SH-SY5Y (cell line): Measurements from ENCODE around the gene OR52N5.

Experiments used
- GATA2 ChIP-seq: IDR thresholded peaks from 2 replicates; pipeline ENCODE4 v1.6.1; 2011; ENCODE audit warnings: mild to moderate bottlenecking, low read depth, low read length
- GATA3 ChIP-seq: IDR thresholded peaks from 2 replicates; pipeline ENCODE4 v1.6.1; 2011; ENCODE audit warnings: low read depth, mild to moderate bottlenecking, low read length, moderate library complexity

- TF ChIP-seq GATA2 (no peak), GATA3 (no peak)
These were observed 26.0 kb upstream of the OR52N5 start for GRCh38 chr11:5809122-5809519.
